ENCODE results near the gene LRRC74A. TPM values are rescaled to one million over a fixed set of nuclear protein-coding genes. Genes with fewer than 3 reads are reported as not detected.

The LRRC74A gene
- total RNA-seq, 4 donors from 2014 or later = not detected

GRCh38 chr14:76918782-76919394 is 92.7 kb downstream of the LRRC74A start:
- peak overlapping the region; percentile 94 to 98 (median 97) for H3K27ac ChIP-seq

More at GRCh38 chr14:76918782-76919394, 92.7 kb downstream of the LRRC74A start:
- peak; percentile 98 for DNase-seq
- Histone ChIP-seq H3K9me3 (no peaks in the 10 kb centered on the region), H3K4me3 (replicated peaks in 1 of 3) (no peak overlapping the region), H3K4me1 (peaks cover 40 to 63% of the 10 kb centered on the region in 2 donors), H3K27me3 (no peaks in the 10 kb centered on the region), H3K36me3 (no peaks in the 10 kb centered on the region)
- WGBS, 2 donors = 2 to 7% methylated on average over 10 to 20 of the region's 20 CpGs
- TF ChIP-seq POLR2A (IDR thresholded peaks at IDR 0.05) = peak in 1 of 2 donors; percentile 66
- TF ChIP-seq, protein P1, sequence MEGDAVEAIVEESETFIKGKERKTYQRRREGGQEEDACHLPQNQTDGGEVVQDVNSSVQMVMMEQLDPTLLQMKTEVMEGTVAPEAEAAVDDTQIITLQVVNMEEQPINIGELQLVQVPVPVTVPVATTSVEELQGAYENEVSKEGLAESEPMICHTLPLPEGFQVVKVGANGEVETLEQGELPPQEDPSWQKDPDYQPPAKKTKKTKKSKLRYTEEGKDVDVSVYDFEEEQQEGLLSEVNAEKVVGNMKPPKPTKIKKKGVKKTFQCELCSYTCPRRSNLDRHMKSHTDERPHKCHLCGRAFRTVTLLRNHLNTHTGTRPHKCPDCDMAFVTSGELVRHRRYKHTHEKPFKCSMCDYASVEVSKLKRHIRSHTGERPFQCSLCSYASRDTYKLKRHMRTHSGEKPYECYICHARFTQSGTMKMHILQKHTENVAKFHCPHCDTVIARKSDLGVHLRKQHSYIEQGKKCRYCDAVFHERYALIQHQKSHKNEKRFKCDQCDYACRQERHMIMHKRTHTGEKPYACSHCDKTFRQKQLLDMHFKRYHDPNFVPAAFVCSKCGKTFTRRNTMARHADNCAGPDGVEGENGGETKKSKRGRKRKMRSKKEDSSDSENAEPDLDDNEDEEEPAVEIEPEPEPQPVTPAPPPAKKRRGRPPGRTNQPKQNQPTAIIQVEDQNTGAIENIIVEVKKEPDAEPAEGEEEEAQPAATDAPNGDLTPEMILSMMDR (IDR thresholded peaks at IDR 0.05) = peak in 2 of 6 experiments; percentile 33
- intact Hi-C loops (cut with DNase I) = loop anchor here (5.0 kb wide), 1 partner anchor 38 kb away; no protein-coding TSS in a partner anchor

Other genes starting within 250 kb of the LRRC74A start
- 1 to 10 TPM; 2.3 to 5.0 (median 3.1) TPM for gene VASH1, start 64.9 kb upstream of the LRRC74A start, total RNA-seq
- 10 to 100 TPM; 14.5 to 26.0 (median 18.4) TPM for gene ANGEL1, start 13.5 kb upstream of the LRRC74A start, total RNA-seq
- gene IRF2BPL, start 202.3 kb downstream of the LRRC74A start, total RNA-seq = 100 to 1,000 TPM in 1 of 4 donors, 10 to 100 TPM in 3; 43.9 to 103 (median 78.4) TPM

Measured in thyroid gland (tissue), 4 donors.